ENCODE results near the gene KRTAP24-1.

The KRTAP24-1 gene

GRCh38 chr21:30238168-30238567 is 44.6 kb downstream of the KRTAP24-1 start:
- no peaks in the 10 kb centered on the region for H3K36me3 ChIP-seq (ENCODE audit: control insufficient read depth, insufficient read depth, low read length)
- no peaks in the 10 kb centered on the region for H3K9me3 ChIP-seq (ENCODE audit: control insufficient read depth, low read length)
- H3K27ac ChIP-seq (ENCODE audit: low read depth, low read length, severe bottlenecking): no peak overlapping the region
- WGBS, 2 experiments (ENCODE audit: insufficient coverage in 2 of 2): no CpG with 5 or more reads among the region's 1 CpG
- H3K4me3 ChIP-seq (ENCODE audit: extremely low read depth, insufficient read depth, low read length, poor library complexity, severe bottlenecking): no peak overlapping the region
- H3K4me1 ChIP-seq (ENCODE audit: control insufficient read depth, insufficient read depth, low read length, poor library complexity, severe bottlenecking): no peaks in the 10 kb centered on the region

- H3K27ac ChIP-seq (ENCODE audit: low read depth, low read length, severe bottlenecking): no peak overlapping the region
These were observed 48.1 kb downstream of the KRTAP24-1 start for GRCh38 chr21:30234643-30235042.

GRCh38 chr21:30234050-30234449 is 48.7 kb downstream of the KRTAP24-1 start:
- no peaks in the 10 kb centered on the region for H3K4me1 ChIP-seq (ENCODE audit: control insufficient read depth, insufficient read depth, low read length, poor library complexity, severe bottlenecking)
- H3K27ac ChIP-seq (ENCODE audit: low read depth, low read length, severe bottlenecking): no peak overlapping the region
- H3K36me3 ChIP-seq (ENCODE audit: control insufficient read depth, insufficient read depth, low read length): no peaks in the 10 kb centered on the region
- no peak overlapping the region for H3K4me3 ChIP-seq (ENCODE audit: extremely low read depth, insufficient read depth, low read length, poor library complexity, severe bottlenecking)
- 83% methylated on average over 1 of the region's 3 CpGs; no CpG with 5 or more reads in 1 of the 2 experiments for WGBS, 2 experiments (ENCODE audit: insufficient coverage in 2 of 2)
- no peaks in the 10 kb centered on the region for H3K9me3 ChIP-seq (ENCODE audit: control insufficient read depth, low read length)

More at GRCh38 chr21:30234643-30235042, 48.1 kb downstream of the KRTAP24-1 start:
- Histone ChIP-seq H3K36me3 (ENCODE audit: control insufficient read depth, insufficient read depth, low read length) (no peaks in the 10 kb centered on the region), H3K4me3 (ENCODE audit: extremely low read depth, insufficient read depth, low read length, poor library complexity, severe bottlenecking) (no peak overlapping the region), H3K4me1 (ENCODE audit: control insufficient read depth, insufficient read depth, low read length, poor library complexity, severe bottlenecking) (no peaks in the 10 kb centered on the region), H3K9me3 (ENCODE audit: control insufficient read depth, low read length) (no peaks in the 10 kb centered on the region)
- no CpG with 5 or more reads among the region's 2 CpGs for WGBS, 2 experiments (ENCODE audit: insufficient coverage in 2 of 2)

- Histone ChIP-seq H3K4me3 (ENCODE audit: extremely low read depth, insufficient read depth, low read length, poor library complexity, severe bottlenecking) (no peak overlapping the region), H3K4me1 (ENCODE audit: control insufficient read depth, insufficient read depth, low read length, poor library complexity, severe bottlenecking) (no peaks in the 10 kb centered on the region), H3K27ac (ENCODE audit: low read depth, low read length, severe bottlenecking) (no peak overlapping the region), H3K9me3 (ENCODE audit: control insufficient read depth, low read length) (no peaks in the 10 kb centered on the region), H3K36me3 (ENCODE audit: control insufficient read depth, insufficient read depth, low read length) (no peaks in the 10 kb centered on the region)
- WGBS, 2 experiments (ENCODE audit: insufficient coverage in 2 of 2): 83% methylated on average over 2 of the region's 2 CpGs; no CpG with 5 or more reads in 1 of the 2 experiments
These were observed 49.3 kb downstream of the KRTAP24-1 start for GRCh38 chr21:30233228-30234020.

GRCh38 chr21:30232011-30232410 is 50.7 kb downstream of the KRTAP24-1 start:
- H3K9me3 ChIP-seq (ENCODE audit: control insufficient read depth, low read length): no peaks in the 10 kb centered on the region
- H3K4me3 ChIP-seq (ENCODE audit: extremely low read depth, insufficient read depth, low read length, poor library complexity, severe bottlenecking): no peak overlapping the region
- H3K36me3 ChIP-seq (ENCODE audit: control insufficient read depth, insufficient read depth, low read length): no peaks in the 10 kb centered on the region
- no peaks in the 10 kb centered on the region for H3K4me1 ChIP-seq (ENCODE audit: control insufficient read depth, insufficient read depth, low read length, poor library complexity, severe bottlenecking)
- no CpG with 5 or more reads among the region's 1 CpG for WGBS, 2 experiments (ENCODE audit: insufficient coverage in 2 of 2)
- no peak overlapping the region for H3K27ac ChIP-seq (ENCODE audit: low read depth, low read length, severe bottlenecking)
